Panc1 (cell line): ENCODE data around the gene HPCAL1. TPM values are rescaled to one million over a fixed set of nuclear protein-coding genes. Genes with fewer than 3 reads are reported as not detected.

Source experiments
- ATAC-seq: fragments of 200-7000 bp; cut with Tn5 transposase; 2 replicates; pipeline ENCODE4 v1.9.1; 2020; ENCODE audit warnings: mild to moderate bottlenecking, moderate library complexity
- BruUV-seq: library from RNA; stranded (reverse); fragments of 400-500 nt; replicated peaks from 2 replicates; lab custom pipeline; 2021; lab: Mats Ljungman, UMichigan
- CTCF ChIA-PET: fragments of 300-600 bp; sonication (Branson Sonifier 250); formaldehyde crosslinking; loops from one replicate; lab custom pipeline; 2022; ENCODE audit warnings: antibody characterized with exemption; lab: Charles Lee
- POLR2A ChIA-PET: fragments of 300-600 bp; sonication (Branson Sonifier 250); formaldehyde crosslinking; loops from one replicate; lab custom pipeline; 2022; ENCODE audit warnings: antibody characterized with exemption; lab: Charles Lee
- DNase-seq: peaks from one replicate; pipeline ENCODE4 v3.0.0-alpha.2; 2010; ENCODE audit warnings: low read depth, low spot score
- H3K27ac ChIP-seq: 2 replicates; pipeline ENCODE4 v1.5.1; 2011; ENCODE audit warnings: mild to moderate bottlenecking, low read length, inconsistent platforms
- H3K27me3 ChIP-seq: fragments of 200-500 bp; sonication (Bioruptor generic); 2 replicates; pipeline ENCODE4 v1.6.0; 2014; ENCODE audit warnings: low read length, inconsistent platforms; ENCODE audit not compliant: control insufficient read depth, insufficient read depth
- H3K36me3 ChIP-seq: fragments of 200-500 bp; sonication (Bioruptor generic); 2 replicates; pipeline ENCODE4 v1.5.1; 2014; ENCODE audit warnings: inconsistent platforms, mild to moderate bottlenecking, low read length, moderate library complexity; ENCODE audit not compliant: control insufficient read depth, insufficient read depth
- H3K4me1 ChIP-seq: 2 replicates; pipeline ENCODE4 v1.5.1; 2011; ENCODE audit warnings: inconsistent platforms, mild to moderate bottlenecking, low read length, moderate library complexity; ENCODE audit not compliant: control insufficient read depth, insufficient read depth
- H3K4me3 ChIP-seq, 2 experiments: 2 replicates each; pipeline ENCODE4 v1.5.1; 2011 to 2012; ENCODE audit warnings: low read depth in 2 of 2, low read length in 2 of 2, mild to moderate bottlenecking in 2 of 2, inconsistent platforms in 1 of 2, moderate library complexity in 1 of 2
- H3K9me3 ChIP-seq: fragments of 200-500 bp; sonication (Bioruptor generic); 2 replicates; pipeline ENCODE4 v1.5.1; 2014; ENCODE audit warnings: low read depth, mild to moderate bottlenecking, inconsistent platforms, low read length, moderate library complexity; ENCODE audit not compliant: control insufficient read depth, insufficient read depth
- POLR2AphosphoS5 ChIP-seq: IDR thresholded peaks from 2 replicates; pipeline ENCODE4 v1.6.1; 2012; ENCODE audit warnings: mild to moderate bottlenecking, low read depth, low read length, moderate library complexity
- SIN3A ChIP-seq: IDR thresholded peaks from 2 replicates; pipeline ENCODE4 v1.6.1; 2012; ENCODE audit warnings: low read depth, mild to moderate bottlenecking, low read length, moderate library complexity, borderline replicate concordance; ENCODE audit not compliant: insufficient read depth
- TCF7L2 ChIP-seq: IDR thresholded peaks from 2 replicates; pipeline ENCODE4 v1.6.1; 2011; ENCODE audit warnings: mild to moderate bottlenecking, low read depth, low read length, inconsistent platforms
- in situ Hi-C: cut with HindIII; loops from 2 replicates; pipeline ENCODE4 v1.10.0; 2016; ENCODE audit warnings: low sequenced_read_pairs, low pct_unique_long_range_greater_than_20kb
- intact Hi-C: fragments of 100-400 bp; cut with micrococcal nuclease; formaldehyde crosslinking; loops from one replicate; pipeline ENCODE4 v1.10.0; 2022; ENCODE audit not compliant: unreplicated experiment
- total RNA-seq: library from RNA; stranded (reverse); gene quantifications from one replicate; pipeline ENCODE4 v1.2.1, GENCODE V29; 2021; ENCODE audit not compliant: unreplicated experiment
- TF ChIP-seq, protein P1 (sequence below): fragments of 450-650 bp; IDR thresholded peaks from 2 replicates; pipeline ENCODE4 v1.5.1; 2017; ENCODE audit warnings: mild to moderate bottlenecking
- TF ChIP-seq, protein P2 (sequence below), 2 experiments: IDR thresholded peaks; 2 replicates each; pipeline ENCODE4 v1.6.1; 2011 to 2012; ENCODE audit warnings: low read depth in 2 of 2, control low read depth in 1 of 2, low read length in 1 of 2, mild to moderate bottlenecking in 1 of 2, moderate library complexity in 1 of 2; ENCODE audit not compliant: insufficient read depth in 1 of 2

The HPCAL1 gene
- total RNA-seq, 1 experiment from 2014 or later: 234 TPM

DNA sequence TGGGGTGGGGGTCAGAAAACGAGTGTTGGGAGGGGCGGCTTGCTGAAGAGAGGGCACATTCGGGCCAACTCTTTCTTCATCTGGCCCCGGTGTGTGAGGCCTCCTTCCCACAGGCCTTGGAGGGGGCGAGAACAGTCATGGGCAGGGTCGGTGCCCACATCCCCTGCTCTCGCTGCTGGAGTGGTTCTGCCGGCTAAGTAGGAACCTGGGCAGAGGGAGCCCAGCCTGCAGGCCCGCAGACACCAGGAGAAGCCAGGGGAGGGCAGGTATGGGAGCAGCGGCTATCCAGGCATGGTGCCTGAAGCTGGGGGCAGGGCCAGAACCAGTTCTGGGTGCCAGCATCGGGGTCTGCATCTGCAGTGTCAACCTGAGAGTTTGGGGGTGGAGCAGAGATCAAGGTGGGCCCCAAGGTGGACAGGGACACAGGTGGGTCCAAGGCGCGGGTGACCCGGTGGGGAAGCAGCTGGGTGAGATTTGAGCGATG, 46.6 kb upstream of the HPCAL1 start:
- in situ Hi-C loops: no loop called here
- ATAC-seq (no peak), DNase-seq (no peak)
- ChIA-PET POLR2A (no interaction called here), CTCF (interaction anchor here (0.6 to 0.7 kb wide), 2 partner anchors 15 to 115 kb away, joined by 3 to 8 read pairs; no protein-coding TSS in a partner anchor)
- Histone ChIP-seq H3K4me3 (no peak overlapping the region), H3K4me1 (peaks cover 8% of the 10 kb centered on the region), H3K36me3 (no peaks in the 10 kb centered on the region), H3K27me3 (no peaks in the 10 kb centered on the region), H3K9me3 (no peaks in the 10 kb centered on the region), H3K27ac (no peak overlapping the region)
- TF ChIP-seq SIN3A (no peak), TCF7L2 (no peak), POLR2AphosphoS5 (no peak)
- TF ChIP-seq, protein P1, sequence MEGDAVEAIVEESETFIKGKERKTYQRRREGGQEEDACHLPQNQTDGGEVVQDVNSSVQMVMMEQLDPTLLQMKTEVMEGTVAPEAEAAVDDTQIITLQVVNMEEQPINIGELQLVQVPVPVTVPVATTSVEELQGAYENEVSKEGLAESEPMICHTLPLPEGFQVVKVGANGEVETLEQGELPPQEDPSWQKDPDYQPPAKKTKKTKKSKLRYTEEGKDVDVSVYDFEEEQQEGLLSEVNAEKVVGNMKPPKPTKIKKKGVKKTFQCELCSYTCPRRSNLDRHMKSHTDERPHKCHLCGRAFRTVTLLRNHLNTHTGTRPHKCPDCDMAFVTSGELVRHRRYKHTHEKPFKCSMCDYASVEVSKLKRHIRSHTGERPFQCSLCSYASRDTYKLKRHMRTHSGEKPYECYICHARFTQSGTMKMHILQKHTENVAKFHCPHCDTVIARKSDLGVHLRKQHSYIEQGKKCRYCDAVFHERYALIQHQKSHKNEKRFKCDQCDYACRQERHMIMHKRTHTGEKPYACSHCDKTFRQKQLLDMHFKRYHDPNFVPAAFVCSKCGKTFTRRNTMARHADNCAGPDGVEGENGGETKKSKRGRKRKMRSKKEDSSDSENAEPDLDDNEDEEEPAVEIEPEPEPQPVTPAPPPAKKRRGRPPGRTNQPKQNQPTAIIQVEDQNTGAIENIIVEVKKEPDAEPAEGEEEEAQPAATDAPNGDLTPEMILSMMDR: no peak
- TF ChIP-seq, protein P2, sequence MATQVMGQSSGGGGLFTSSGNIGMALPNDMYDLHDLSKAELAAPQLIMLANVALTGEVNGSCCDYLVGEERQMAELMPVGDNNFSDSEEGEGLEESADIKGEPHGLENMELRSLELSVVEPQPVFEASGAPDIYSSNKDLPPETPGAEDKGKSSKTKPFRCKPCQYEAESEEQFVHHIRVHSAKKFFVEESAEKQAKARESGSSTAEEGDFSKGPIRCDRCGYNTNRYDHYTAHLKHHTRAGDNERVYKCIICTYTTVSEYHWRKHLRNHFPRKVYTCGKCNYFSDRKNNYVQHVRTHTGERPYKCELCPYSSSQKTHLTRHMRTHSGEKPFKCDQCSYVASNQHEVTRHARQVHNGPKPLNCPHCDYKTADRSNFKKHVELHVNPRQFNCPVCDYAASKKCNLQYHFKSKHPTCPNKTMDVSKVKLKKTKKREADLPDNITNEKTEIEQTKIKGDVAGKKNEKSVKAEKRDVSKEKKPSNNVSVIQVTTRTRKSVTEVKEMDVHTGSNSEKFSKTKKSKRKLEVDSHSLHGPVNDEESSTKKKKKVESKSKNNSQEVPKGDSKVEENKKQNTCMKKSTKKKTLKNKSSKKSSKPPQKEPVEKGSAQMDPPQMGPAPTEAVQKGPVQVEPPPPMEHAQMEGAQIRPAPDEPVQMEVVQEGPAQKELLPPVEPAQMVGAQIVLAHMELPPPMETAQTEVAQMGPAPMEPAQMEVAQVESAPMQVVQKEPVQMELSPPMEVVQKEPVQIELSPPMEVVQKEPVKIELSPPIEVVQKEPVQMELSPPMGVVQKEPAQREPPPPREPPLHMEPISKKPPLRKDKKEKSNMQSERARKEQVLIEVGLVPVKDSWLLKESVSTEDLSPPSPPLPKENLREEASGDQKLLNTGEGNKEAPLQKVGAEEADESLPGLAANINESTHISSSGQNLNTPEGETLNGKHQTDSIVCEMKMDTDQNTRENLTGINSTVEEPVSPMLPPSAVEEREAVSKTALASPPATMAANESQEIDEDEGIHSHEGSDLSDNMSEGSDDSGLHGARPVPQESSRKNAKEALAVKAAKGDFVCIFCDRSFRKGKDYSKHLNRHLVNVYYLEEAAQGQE (IDR thresholded peaks at IDR 0.05; ENCODE audit: insufficient read depth in 1 of 2, low read depth in 2 of 2, low read length in 1 of 2): no peak
- no TSS peak for BruUV-seq
- intact Hi-C loops: no loop called here

DNA sequence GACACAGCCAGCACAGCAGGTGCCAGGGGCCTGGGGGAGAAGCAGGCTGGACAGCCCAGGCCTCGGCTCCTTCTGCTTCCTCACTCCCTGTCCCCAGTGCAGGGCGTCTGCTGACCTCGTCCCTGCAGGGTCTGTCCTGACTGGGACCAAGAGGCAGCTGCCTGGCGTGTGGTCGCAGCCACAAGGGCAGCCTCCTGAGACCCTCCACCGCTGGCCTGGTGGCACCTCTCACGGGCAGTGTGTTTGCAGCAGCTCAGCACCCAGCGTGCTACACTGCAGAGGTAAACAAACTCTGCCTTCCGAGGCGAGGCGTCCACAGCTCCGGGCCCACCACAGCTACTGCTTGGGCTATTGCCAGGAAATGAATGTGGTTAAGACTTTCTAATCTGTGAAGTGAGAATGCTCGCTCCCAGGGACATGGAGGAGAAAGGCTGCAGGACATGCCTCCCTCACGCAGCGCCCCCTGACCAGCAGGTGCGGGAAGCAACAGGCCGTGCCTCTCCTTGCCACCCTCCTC, 46.1 kb upstream of the HPCAL1 start:
- in situ Hi-C loops (no loop called here), intact Hi-C loops (no loop called here)
- no peak for ATAC-seq
- Histone ChIP-seq H3K27me3 (no peaks in the 10 kb centered on the region), H3K4me1 (peaks cover 8% of the 10 kb centered on the region), H3K4me3 (no peak overlapping the region), H3K9me3 (no peaks in the 10 kb centered on the region), H3K36me3 (no peaks in the 10 kb centered on the region), H3K27ac (no peak overlapping the region)
- no peak for DNase-seq
- TF ChIP-seq TCF7L2 (no peak), POLR2AphosphoS5 (no peak), SIN3A (no peak)
- TF ChIP-seq, protein P2 (IDR thresholded peaks at IDR 0.05; ENCODE audit: insufficient read depth in 1 of 2, low read depth in 2 of 2, low read length in 1 of 2): no peak
- TF ChIP-seq, protein P1: no peak
- no TSS peak for BruUV-seq
- CTCF ChIA-PET: no interaction called here
- POLR2A ChIA-PET: no interaction called here
